Mucosa of descending colon (tissue), 3 donors: ENCODE results near the gene FGF13. TPM values are rescaled to one million over a fixed set of nuclear protein-coding genes. Genes with fewer than 3 reads are reported as not detected.

ENCODE experiments used
- ATAC-seq: fragments of 200-7000 bp; cut with Tn5 transposase; one replicate; pipeline ENCODE4 v1.9.1; 2020; ENCODE audit warnings: mild to moderate bottlenecking, moderate library complexity
- DNase-seq, 3 donors: peaks; one replicate each; pipeline ENCODE4 v3.0.0-alpha.2; 2020
- H3K36me3 ChIP-seq: fragments of 200-600 bp; one replicate; pipeline ENCODE4 v1.8.0; 2021; ENCODE audit warnings: low read depth, mild to moderate bottlenecking
- H3K4me1 ChIP-seq: fragments of 200-600 bp; one replicate; pipeline ENCODE4 v1.8.0; 2021; ENCODE audit warnings: low read depth, mild to moderate bottlenecking
- H3K4me3 ChIP-seq: fragments of 200-600 bp; one replicate; pipeline ENCODE4 v1.8.0; 2021; ENCODE audit warnings: mild to moderate bottlenecking
- H3K9me3 ChIP-seq: fragments of 200-600 bp; one replicate; pipeline ENCODE4 v1.8.0; 2021; ENCODE audit warnings: mild to moderate bottlenecking
- CTCF ChIP-seq: fragments of 200-600 bp; IDR thresholded peaks from one replicate; pipeline ENCODE4 v1.8.0; 2022; ENCODE audit warnings: antibody characterized with exemption, mild to moderate bottlenecking
- intact Hi-C, 2 donors: fragments of 100-400 bp; cut with DNase I in 1 of 2; cut with micrococcal nuclease in 1 of 2; formaldehyde crosslinking; loops; one replicate each; pipeline versions ENCODE4 v1.11.0 to v1.11.1; 2022; cut with DNase I, micrococcal nuclease
- total RNA-seq, 3 donors: library from RNA; stranded (reverse); fragmentation: NEBNext Ultra II Directional in 2 of 3; extraction: Animal tissue kit (Norgen Biotek cat#: 25700) in 2 of 3; gene quantifications; one replicate each; pipeline versions ENCODE4 v1.2.1 to v1.2.4, GENCODE V29; 2021 to 2023
- donor health status: DM: no; HTN: no; CAD: no; lungs with moderate emphysema.
- donor health status: DM: no; HTN: no; CAD: no.
- donor health status: DM: no; HTN: yes; CAD: no.

Gene FGF13
- total RNA-seq, 3 donors from 2014 or later = 2.3 to 12.8 (median 2.7) TPM

GRCh38 chrX:138710866-138711341 is 613 bp downstream of the FGF13 start:
- no peak for TF ChIP-seq CTCF
- peak in 2 of 3 donors; percentile 14 to 49 for DNase-seq
- intact Hi-C loops = no loop called here
- Histone ChIP-seq H3K36me3 (no peaks in the 10 kb centered on the region), H3K4me3 (no peak overlapping the region), H3K4me1 (no peaks in the 10 kb centered on the region), H3K9me3 (no peaks in the 10 kb centered on the region)
- ATAC-seq = no peak

- Histone ChIP-seq H3K4me1 (no peaks in the 10 kb centered on the region), H3K36me3 (no peaks in the 10 kb centered on the region), H3K4me3 (no peak overlapping the region), H3K9me3 (no peaks in the 10 kb centered on the region)
- no peak for TF ChIP-seq CTCF
- DNase-seq = peak in 2 of 3 donors; percentile 6 to 27
- intact Hi-C loops = no loop called here
- peak; percentile 20 for ATAC-seq
These were observed 1.4 kb downstream of the FGF13 start for GRCh38 chrX:138709886-138710791.

- intact Hi-C loops = no loop called here
- ATAC-seq = no peak
These were observed 3.2 kb downstream of the FGF13 start for GRCh38 chrX:138708268-138708667.

GRCh38 chrX:138704596-138704995 is 6.9 kb downstream of the FGF13 start:
- Histone ChIP-seq H3K4me1 (no peaks in the 10 kb centered on the region), H3K36me3 (no peaks in the 10 kb centered on the region), H3K9me3 (no peaks in the 10 kb centered on the region), H3K4me3 (no peak overlapping the region)
- TF ChIP-seq CTCF = no peak
- intact Hi-C loops = no loop called here
- ATAC-seq = no peak
- no peak for DNase-seq

More at GRCh38 chrX:138708268-138708667, 3.2 kb downstream of the FGF13 start:
- no peaks in the 10 kb centered on the region for H3K36me3 ChIP-seq
- H3K9me3 ChIP-seq = no peaks in the 10 kb centered on the region
- no peak for DNase-seq
- no peak overlapping the region for H3K4me3 ChIP-seq
- H3K4me1 ChIP-seq = no peaks in the 10 kb centered on the region
- TF ChIP-seq CTCF = no peak

GRCh38 chrX:138704101-138704500 is 7.4 kb downstream of the FGF13 start:
- TF ChIP-seq CTCF = no peak
- Histone ChIP-seq H3K36me3 (no peaks in the 10 kb centered on the region), H3K4me1 (no peaks in the 10 kb centered on the region), H3K4me3 (no peak overlapping the region), H3K9me3 (no peaks in the 10 kb centered on the region)
- ATAC-seq = no peak
- intact Hi-C loops = no loop called here
- DNase-seq = no peak
